ENCODE measurements around the gene MAP2K4.

Gene MAP2K4

GRCh38 chr17:12043702-12044101 is 23.0 kb downstream of the MAP2K4 start:
- WGBS, 2 donors (ENCODE audit: extremely low coverage in 2 of 2, insufficient read length in 2 of 2, insufficient replicate concordance in 1 of 2), result no CpG with 5 or more reads among the region's 6 CpGs
- no peak overlapping the region for H3K27ac ChIP-seq (replicated peaks; ENCODE audit: low read length)
- no peak overlapping the region for H2BK120ac ChIP-seq (ENCODE audit: low read depth, low read length)
- H4K8ac ChIP-seq (ENCODE audit: low read depth, low read length), result no peak overlapping the region
- H2BK5ac ChIP-seq (ENCODE audit: low read length), result no peak overlapping the region
- H3K4ac ChIP-seq (ENCODE audit: low read length), result no peak overlapping the region
- no peak for DNase-seq (ENCODE audit: low spot score)
- no peaks in the 10 kb centered on the region for H3K36me3 ChIP-seq (replicated peaks in 1 of 2; ENCODE audit: control insufficient read depth in 2 of 2, insufficient read depth in 2 of 2, low read length in 2 of 2)
- no peak overlapping the region for H3K18ac ChIP-seq (ENCODE audit: low read length)
- H3K27me3 ChIP-seq (ENCODE audit: control insufficient read depth in 3 of 3, insufficient read depth in 3 of 3, low read depth in 1 of 3, low read length in 3 of 3), result no peaks in the 10 kb centered on the region
- no peak overlapping the region for H3K4me3 ChIP-seq (ENCODE audit: low read length in 2 of 2)
- no peak overlapping the region for H3K9ac ChIP-seq (ENCODE audit: low read depth, low read length, poor library complexity)
- no peak overlapping the region for H3K4me2 ChIP-seq (ENCODE audit: insufficient read depth, low read length, poor library complexity, severe bottlenecking)
- H2BK15ac ChIP-seq (ENCODE audit: low read length), result no peak overlapping the region
- H3K4me1 ChIP-seq (ENCODE audit: control insufficient read depth in 2 of 2, insufficient read depth in 1 of 2, low read depth in 1 of 2, low read length in 2 of 2), result peaks cover 3 to 5% of the 10 kb centered on the region in 2 donors
- no peak overlapping the region for H2BK12ac ChIP-seq (ENCODE audit: low read length)
- H2AK5ac ChIP-seq (ENCODE audit: low read depth, low read length), result no peak overlapping the region
- no peak overlapping the region for H3K14ac ChIP-seq (ENCODE audit: low read length)
- no peaks in the 10 kb centered on the region for H3K9me3 ChIP-seq (replicated peaks in 1 of 2; ENCODE audit: control insufficient read depth in 2 of 2, insufficient read depth in 1 of 2, low read depth in 1 of 2, low read length in 2 of 2)
- H3K23ac ChIP-seq (ENCODE audit: low read depth, low read length, poor library complexity), result no peak overlapping the region
- no peak overlapping the region for H2AFZ ChIP-seq (ENCODE audit: low read length)
- H3K79me1 ChIP-seq (ENCODE audit: low read depth, low read length), result no peaks in the 10 kb centered on the region
- no peak overlapping the region for H4K91ac ChIP-seq (ENCODE audit: low read depth, low read length, poor library complexity)

- H2BK120ac ChIP-seq (ENCODE audit: low read depth, low read length), result no peak overlapping the region
- H3K4me3 ChIP-seq (ENCODE audit: low read length in 2 of 2), result no peak overlapping the region
- H3K9me3 ChIP-seq (replicated peaks in 1 of 2; ENCODE audit: control insufficient read depth in 2 of 2, insufficient read depth in 1 of 2, low read depth in 1 of 2, low read length in 2 of 2), result no peaks in the 10 kb centered on the region
- H3K36me3 ChIP-seq (replicated peaks in 1 of 2; ENCODE audit: control insufficient read depth in 2 of 2, insufficient read depth in 2 of 2, low read length in 2 of 2), result no peaks in the 10 kb centered on the region
- H3K4ac ChIP-seq (ENCODE audit: low read length), result no peak overlapping the region
- H3K14ac ChIP-seq (ENCODE audit: low read length), result no peak overlapping the region
- peaks cover 5 to 8% of the 10 kb centered on the region in 2 donors for H3K4me1 ChIP-seq (ENCODE audit: control insufficient read depth in 2 of 2, insufficient read depth in 1 of 2, low read depth in 1 of 2, low read length in 2 of 2)
- no peak overlapping the region for H4K91ac ChIP-seq (ENCODE audit: low read depth, low read length, poor library complexity)
- no CpG with 5 or more reads among the region's 2 CpGs for WGBS, 2 donors (ENCODE audit: extremely low coverage in 2 of 2, insufficient read length in 2 of 2, insufficient replicate concordance in 1 of 2)
- H2AFZ ChIP-seq (ENCODE audit: low read length), result no peak overlapping the region
- no peak overlapping the region for H3K27ac ChIP-seq (replicated peaks; ENCODE audit: low read length)
- no peak overlapping the region for H3K18ac ChIP-seq (ENCODE audit: low read length)
- no peaks in the 10 kb centered on the region for H3K27me3 ChIP-seq (ENCODE audit: control insufficient read depth in 3 of 3, insufficient read depth in 3 of 3, low read depth in 1 of 3, low read length in 3 of 3)
- H3K79me1 ChIP-seq (ENCODE audit: low read depth, low read length), result peaks cover 2% of the 10 kb centered on the region
- no peak overlapping the region for H2BK12ac ChIP-seq (ENCODE audit: low read length)
- no peak overlapping the region for H3K4me2 ChIP-seq (ENCODE audit: insufficient read depth, low read length, poor library complexity, severe bottlenecking)
- no peak overlapping the region for H3K9ac ChIP-seq (ENCODE audit: low read depth, low read length, poor library complexity)
- no peak overlapping the region for H2BK5ac ChIP-seq (ENCODE audit: low read length)
- H3K23ac ChIP-seq (ENCODE audit: low read depth, low read length, poor library complexity), result no peak overlapping the region
- no peak overlapping the region for H2BK15ac ChIP-seq (ENCODE audit: low read length)
- H2AK5ac ChIP-seq (ENCODE audit: low read depth, low read length), result no peak overlapping the region
- peak; percentile 31 for DNase-seq (ENCODE audit: low spot score)
- no peak overlapping the region for H4K8ac ChIP-seq (ENCODE audit: low read depth, low read length)
Observed at GRCh38 chr17:12046786-12047185, 26.1 kb downstream of the MAP2K4 start.

- no peaks in the 10 kb centered on the region for H3K27me3 ChIP-seq (ENCODE audit: control insufficient read depth in 3 of 3, insufficient read depth in 3 of 3, low read depth in 1 of 3, low read length in 3 of 3)
- no CpG with 5 or more reads among the region's 3 CpGs for WGBS, 2 donors (ENCODE audit: extremely low coverage in 2 of 2, insufficient read length in 2 of 2, insufficient replicate concordance in 1 of 2)
Observed at GRCh38 chr17:12047681-12048376, 27.2 kb downstream of the MAP2K4 start.

GRCh38 chr17:12048843-12049473 is 28.3 kb downstream of the MAP2K4 start:
- Histone ChIP-seq H4K8ac (ENCODE audit: low read depth, low read length) (no peak overlapping the region), H3K4me2 (ENCODE audit: insufficient read depth, low read length, poor library complexity, severe bottlenecking) (no peak overlapping the region), H2BK5ac (ENCODE audit: low read length) (no peak overlapping the region), H4K91ac (ENCODE audit: low read depth, low read length, poor library complexity) (no peak overlapping the region), H3K9ac (ENCODE audit: low read depth, low read length, poor library complexity) (no peak overlapping the region), H2BK15ac (ENCODE audit: low read length) (no peak overlapping the region), H2AK5ac (ENCODE audit: low read depth, low read length) (no peak overlapping the region), H3K18ac (ENCODE audit: low read length) (no peak overlapping the region), H3K27me3 (ENCODE audit: control insufficient read depth in 3 of 3, insufficient read depth in 3 of 3, low read depth in 1 of 3, low read length in 3 of 3) (no peaks in the 10 kb centered on the region), H3K4me3 (ENCODE audit: low read length in 2 of 2) (no peak overlapping the region), H2BK120ac (ENCODE audit: low read depth, low read length) (no peak overlapping the region), H3K4me1 (ENCODE audit: control insufficient read depth in 2 of 2, insufficient read depth in 1 of 2, low read depth in 1 of 2, low read length in 2 of 2) (peaks cover 5 to 8% of the 10 kb centered on the region in 2 donors), H2BK12ac (ENCODE audit: low read length) (no peak overlapping the region), H3K23ac (ENCODE audit: low read depth, low read length, poor library complexity) (no peak overlapping the region), H3K79me1 (ENCODE audit: low read depth, low read length) (peaks cover 2% of the 10 kb centered on the region), H3K4ac (ENCODE audit: low read length) (no peak overlapping the region), H3K9me3 (replicated peaks in 1 of 2; ENCODE audit: control insufficient read depth in 2 of 2, insufficient read depth in 1 of 2, low read depth in 1 of 2, low read length in 2 of 2) (no peaks in the 10 kb centered on the region), H2AFZ (ENCODE audit: low read length) (no peak overlapping the region), H3K27ac (replicated peaks; ENCODE audit: low read length) (no peak overlapping the region), H3K14ac (ENCODE audit: low read length) (no peak overlapping the region), H3K36me3 (replicated peaks in 1 of 2; ENCODE audit: control insufficient read depth in 2 of 2, insufficient read depth in 2 of 2, low read length in 2 of 2) (no peaks in the 10 kb centered on the region)
- no CpG with 5 or more reads among the region's 7 CpGs for WGBS, 2 donors (ENCODE audit: extremely low coverage in 2 of 2, insufficient read length in 2 of 2, insufficient replicate concordance in 1 of 2)
- no peak for DNase-seq (ENCODE audit: low spot score)

More at GRCh38 chr17:12047681-12048376, 27.2 kb downstream of the MAP2K4 start:
- no peak overlapping the region for H2BK15ac ChIP-seq (ENCODE audit: low read length)
- no peak overlapping the region for H3K14ac ChIP-seq (ENCODE audit: low read length)
- H3K27ac ChIP-seq (replicated peaks; ENCODE audit: low read length), result no peak overlapping the region
- H3K4ac ChIP-seq (ENCODE audit: low read length), result no peak overlapping the region
- no peaks in the 10 kb centered on the region for H3K9me3 ChIP-seq (replicated peaks in 1 of 2; ENCODE audit: control insufficient read depth in 2 of 2, insufficient read depth in 1 of 2, low read depth in 1 of 2, low read length in 2 of 2)
- no peak overlapping the region for H3K23ac ChIP-seq (ENCODE audit: low read depth, low read length, poor library complexity)
- H2AK5ac ChIP-seq (ENCODE audit: low read depth, low read length), result no peak overlapping the region
- no peak for DNase-seq (ENCODE audit: low spot score)
- H3K9ac ChIP-seq (ENCODE audit: low read depth, low read length, poor library complexity), result no peak overlapping the region
- H3K18ac ChIP-seq (ENCODE audit: low read length), result no peak overlapping the region
- H3K36me3 ChIP-seq (replicated peaks in 1 of 2; ENCODE audit: control insufficient read depth in 2 of 2, insufficient read depth in 2 of 2, low read length in 2 of 2), result no peaks in the 10 kb centered on the region
- peaks cover 5 to 8% of the 10 kb centered on the region in 2 donors for H3K4me1 ChIP-seq (ENCODE audit: control insufficient read depth in 2 of 2, insufficient read depth in 1 of 2, low read depth in 1 of 2, low read length in 2 of 2)
- no peak overlapping the region for H2BK5ac ChIP-seq (ENCODE audit: low read length)
- H4K91ac ChIP-seq (ENCODE audit: low read depth, low read length, poor library complexity), result no peak overlapping the region
- H2AFZ ChIP-seq (ENCODE audit: low read length), result no peak overlapping the region
- H4K8ac ChIP-seq (ENCODE audit: low read depth, low read length), result no peak overlapping the region
- H3K4me2 ChIP-seq (ENCODE audit: insufficient read depth, low read length, poor library complexity, severe bottlenecking), result no peak overlapping the region
- H2BK120ac ChIP-seq (ENCODE audit: low read depth, low read length), result no peak overlapping the region
- no peak overlapping the region for H3K4me3 ChIP-seq (ENCODE audit: low read length in 2 of 2)
- H2BK12ac ChIP-seq (ENCODE audit: low read length), result no peak overlapping the region
- H3K79me1 ChIP-seq (ENCODE audit: low read depth, low read length), result peaks cover 2% of the 10 kb centered on the region
